Panc1 (cell line): ENCODE data around the gene CDK6. TPM values are rescaled to one million over a fixed set of nuclear protein-coding genes. Genes with fewer than 3 reads are reported as not detected.

Source experiments
- ATAC-seq: fragments of 200-7000 bp; cut with Tn5 transposase; 2 replicates; pipeline ENCODE4 v1.9.1; 2020; ENCODE audit warnings: mild to moderate bottlenecking, moderate library complexity
- BruUV-seq: library from RNA; stranded (reverse); fragments of 400-500 nt; replicated peaks from 2 replicates; lab custom pipeline; 2021; lab: Mats Ljungman, UMichigan
- CTCF ChIA-PET: fragments of 300-600 bp; sonication (Branson Sonifier 250); formaldehyde crosslinking; loops from one replicate; lab custom pipeline; 2022; ENCODE audit warnings: antibody characterized with exemption; lab: Charles Lee
- POLR2A ChIA-PET: fragments of 300-600 bp; sonication (Branson Sonifier 250); formaldehyde crosslinking; loops from one replicate; lab custom pipeline; 2022; ENCODE audit warnings: antibody characterized with exemption; lab: Charles Lee
- DNase-seq: peaks from one replicate; pipeline ENCODE4 v3.0.0-alpha.2; 2010; ENCODE audit warnings: low read depth, low spot score
- H3K27ac ChIP-seq: 2 replicates; pipeline ENCODE4 v1.5.1; 2011; ENCODE audit warnings: mild to moderate bottlenecking, low read length, inconsistent platforms
- H3K27me3 ChIP-seq: fragments of 200-500 bp; sonication (Bioruptor generic); 2 replicates; pipeline ENCODE4 v1.6.0; 2014; ENCODE audit warnings: low read length, inconsistent platforms; ENCODE audit not compliant: control insufficient read depth, insufficient read depth
- H3K36me3 ChIP-seq: fragments of 200-500 bp; sonication (Bioruptor generic); 2 replicates; pipeline ENCODE4 v1.5.1; 2014; ENCODE audit warnings: inconsistent platforms, mild to moderate bottlenecking, low read length, moderate library complexity; ENCODE audit not compliant: control insufficient read depth, insufficient read depth
- H3K4me1 ChIP-seq: 2 replicates; pipeline ENCODE4 v1.5.1; 2011; ENCODE audit warnings: inconsistent platforms, mild to moderate bottlenecking, low read length, moderate library complexity; ENCODE audit not compliant: control insufficient read depth, insufficient read depth
- H3K4me3 ChIP-seq, 2 experiments: 2 replicates each; pipeline ENCODE4 v1.5.1; 2011 to 2012; ENCODE audit warnings: low read depth in 2 of 2, low read length in 2 of 2, mild to moderate bottlenecking in 2 of 2, inconsistent platforms in 1 of 2, moderate library complexity in 1 of 2
- H3K9me3 ChIP-seq: fragments of 200-500 bp; sonication (Bioruptor generic); 2 replicates; pipeline ENCODE4 v1.5.1; 2014; ENCODE audit warnings: low read depth, mild to moderate bottlenecking, inconsistent platforms, low read length, moderate library complexity; ENCODE audit not compliant: control insufficient read depth, insufficient read depth
- POLR2AphosphoS5 ChIP-seq: IDR thresholded peaks from 2 replicates; pipeline ENCODE4 v1.6.1; 2012; ENCODE audit warnings: mild to moderate bottlenecking, low read depth, low read length, moderate library complexity
- SIN3A ChIP-seq: IDR thresholded peaks from 2 replicates; pipeline ENCODE4 v1.6.1; 2012; ENCODE audit warnings: low read depth, mild to moderate bottlenecking, low read length, moderate library complexity, borderline replicate concordance; ENCODE audit not compliant: insufficient read depth
- TCF7L2 ChIP-seq: IDR thresholded peaks from 2 replicates; pipeline ENCODE4 v1.6.1; 2011; ENCODE audit warnings: mild to moderate bottlenecking, low read depth, low read length, inconsistent platforms
- in situ Hi-C: cut with HindIII; loops from 2 replicates; pipeline ENCODE4 v1.10.0; 2016; ENCODE audit warnings: low sequenced_read_pairs, low pct_unique_long_range_greater_than_20kb
- intact Hi-C: fragments of 100-400 bp; cut with micrococcal nuclease; formaldehyde crosslinking; loops from one replicate; pipeline ENCODE4 v1.10.0; 2022; ENCODE audit not compliant: unreplicated experiment
- total RNA-seq: library from RNA; stranded (reverse); gene quantifications from one replicate; pipeline ENCODE4 v1.2.1, GENCODE V29; 2021; ENCODE audit not compliant: unreplicated experiment
- TF ChIP-seq, protein P1 (sequence below), 2 experiments: IDR thresholded peaks; 2 replicates each; pipeline ENCODE4 v1.6.1; 2011 to 2012; ENCODE audit warnings: low read depth in 2 of 2, control low read depth in 1 of 2, low read length in 1 of 2, mild to moderate bottlenecking in 1 of 2, moderate library complexity in 1 of 2; ENCODE audit not compliant: insufficient read depth in 1 of 2
- TF ChIP-seq, protein P2 (sequence below): fragments of 450-650 bp; IDR thresholded peaks from 2 replicates; pipeline ENCODE4 v1.5.1; 2017; ENCODE audit warnings: mild to moderate bottlenecking

Gene CDK6
- total RNA-seq, 1 experiment from 2014 or later = 57.4 TPM

DNA sequence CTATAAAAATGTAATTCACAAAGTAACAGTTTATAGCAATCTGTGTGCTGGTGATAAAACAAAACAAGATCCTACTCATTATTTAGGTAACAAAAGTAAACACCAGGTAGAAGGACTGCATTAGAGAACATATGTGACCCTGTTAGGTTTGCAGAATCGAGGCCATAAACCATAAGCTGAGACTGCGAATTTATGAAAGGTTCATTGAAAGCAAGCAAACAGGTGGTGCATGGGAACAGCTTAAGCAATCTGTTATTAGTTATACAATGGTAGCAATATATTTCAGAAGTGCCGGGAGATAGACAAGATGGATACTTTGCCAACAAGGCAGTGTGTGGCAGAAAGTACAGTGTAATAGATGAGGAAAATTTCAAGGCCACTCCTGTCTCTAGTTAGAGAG, 222.7 kb downstream of the CDK6 start:
- in situ Hi-C loops = no loop called here
- ChIA-PET POLR2A (no interaction called here), CTCF (no interaction called here)
- no peak for ATAC-seq
- no peaks in the 10 kb centered on the region for H3K4me1 ChIP-seq
- TSS peak; percentile 5 for BruUV-seq
- H3K9me3 ChIP-seq = no peaks in the 10 kb centered on the region
- H3K4me3 ChIP-seq = no peak overlapping the region
- H3K27ac ChIP-seq = no peak overlapping the region
- peaks cover 8% of the 10 kb centered on the region for H3K36me3 ChIP-seq
- intact Hi-C loops = no loop called here
- DNase-seq = no peak
- no peaks in the 10 kb centered on the region for H3K27me3 ChIP-seq
- TF ChIP-seq, protein P1, sequence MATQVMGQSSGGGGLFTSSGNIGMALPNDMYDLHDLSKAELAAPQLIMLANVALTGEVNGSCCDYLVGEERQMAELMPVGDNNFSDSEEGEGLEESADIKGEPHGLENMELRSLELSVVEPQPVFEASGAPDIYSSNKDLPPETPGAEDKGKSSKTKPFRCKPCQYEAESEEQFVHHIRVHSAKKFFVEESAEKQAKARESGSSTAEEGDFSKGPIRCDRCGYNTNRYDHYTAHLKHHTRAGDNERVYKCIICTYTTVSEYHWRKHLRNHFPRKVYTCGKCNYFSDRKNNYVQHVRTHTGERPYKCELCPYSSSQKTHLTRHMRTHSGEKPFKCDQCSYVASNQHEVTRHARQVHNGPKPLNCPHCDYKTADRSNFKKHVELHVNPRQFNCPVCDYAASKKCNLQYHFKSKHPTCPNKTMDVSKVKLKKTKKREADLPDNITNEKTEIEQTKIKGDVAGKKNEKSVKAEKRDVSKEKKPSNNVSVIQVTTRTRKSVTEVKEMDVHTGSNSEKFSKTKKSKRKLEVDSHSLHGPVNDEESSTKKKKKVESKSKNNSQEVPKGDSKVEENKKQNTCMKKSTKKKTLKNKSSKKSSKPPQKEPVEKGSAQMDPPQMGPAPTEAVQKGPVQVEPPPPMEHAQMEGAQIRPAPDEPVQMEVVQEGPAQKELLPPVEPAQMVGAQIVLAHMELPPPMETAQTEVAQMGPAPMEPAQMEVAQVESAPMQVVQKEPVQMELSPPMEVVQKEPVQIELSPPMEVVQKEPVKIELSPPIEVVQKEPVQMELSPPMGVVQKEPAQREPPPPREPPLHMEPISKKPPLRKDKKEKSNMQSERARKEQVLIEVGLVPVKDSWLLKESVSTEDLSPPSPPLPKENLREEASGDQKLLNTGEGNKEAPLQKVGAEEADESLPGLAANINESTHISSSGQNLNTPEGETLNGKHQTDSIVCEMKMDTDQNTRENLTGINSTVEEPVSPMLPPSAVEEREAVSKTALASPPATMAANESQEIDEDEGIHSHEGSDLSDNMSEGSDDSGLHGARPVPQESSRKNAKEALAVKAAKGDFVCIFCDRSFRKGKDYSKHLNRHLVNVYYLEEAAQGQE (IDR thresholded peaks at IDR 0.05; ENCODE audit: insufficient read depth in 1 of 2, low read depth in 2 of 2, low read length in 1 of 2) = no peak
- TF ChIP-seq TCF7L2 (no peak), POLR2AphosphoS5 (no peak), SIN3A (no peak)
- TF ChIP-seq, protein P2, sequence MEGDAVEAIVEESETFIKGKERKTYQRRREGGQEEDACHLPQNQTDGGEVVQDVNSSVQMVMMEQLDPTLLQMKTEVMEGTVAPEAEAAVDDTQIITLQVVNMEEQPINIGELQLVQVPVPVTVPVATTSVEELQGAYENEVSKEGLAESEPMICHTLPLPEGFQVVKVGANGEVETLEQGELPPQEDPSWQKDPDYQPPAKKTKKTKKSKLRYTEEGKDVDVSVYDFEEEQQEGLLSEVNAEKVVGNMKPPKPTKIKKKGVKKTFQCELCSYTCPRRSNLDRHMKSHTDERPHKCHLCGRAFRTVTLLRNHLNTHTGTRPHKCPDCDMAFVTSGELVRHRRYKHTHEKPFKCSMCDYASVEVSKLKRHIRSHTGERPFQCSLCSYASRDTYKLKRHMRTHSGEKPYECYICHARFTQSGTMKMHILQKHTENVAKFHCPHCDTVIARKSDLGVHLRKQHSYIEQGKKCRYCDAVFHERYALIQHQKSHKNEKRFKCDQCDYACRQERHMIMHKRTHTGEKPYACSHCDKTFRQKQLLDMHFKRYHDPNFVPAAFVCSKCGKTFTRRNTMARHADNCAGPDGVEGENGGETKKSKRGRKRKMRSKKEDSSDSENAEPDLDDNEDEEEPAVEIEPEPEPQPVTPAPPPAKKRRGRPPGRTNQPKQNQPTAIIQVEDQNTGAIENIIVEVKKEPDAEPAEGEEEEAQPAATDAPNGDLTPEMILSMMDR = no peak

DNA sequence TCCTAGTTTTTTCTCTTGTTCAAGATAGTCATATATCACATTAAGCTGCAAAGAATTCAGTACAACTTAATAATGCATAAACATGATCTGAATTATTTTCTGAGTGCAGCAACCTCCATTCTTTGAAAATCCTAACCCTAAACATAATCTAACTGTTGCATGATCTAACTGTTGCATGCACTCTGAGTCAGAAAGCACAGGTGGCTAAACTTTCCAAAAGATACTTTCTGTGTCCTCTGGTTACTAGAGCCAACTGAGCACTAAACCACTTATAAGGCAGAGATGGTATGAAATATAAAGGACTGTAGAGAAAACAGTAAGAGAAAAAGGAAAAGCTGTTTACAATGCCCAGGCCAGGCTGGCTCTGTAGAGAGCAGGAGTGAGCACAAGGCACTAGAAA, 223.2 kb downstream of the CDK6 start:
- BruUV-seq = no TSS peak
- no peak for DNase-seq
- no peaks in the 10 kb centered on the region for H3K9me3 ChIP-seq
- H3K4me1 ChIP-seq = no peaks in the 10 kb centered on the region
- no peak for ATAC-seq
- in situ Hi-C loops (no loop called here), intact Hi-C loops (no loop called here)
- ChIA-PET CTCF (no interaction called here), POLR2A (interaction anchor here (0.6 kb wide), 1 partner anchor 220 kb away, joined by 12 read pairs; no protein-coding TSS in a partner anchor)
- H3K27ac ChIP-seq = no peak overlapping the region
- peaks cover 8% of the 10 kb centered on the region for H3K36me3 ChIP-seq
- H3K4me3 ChIP-seq = no peak overlapping the region
- H3K27me3 ChIP-seq = no peaks in the 10 kb centered on the region
- no peak for TF ChIP-seq TCF7L2
- TF ChIP-seq, protein P1 (IDR thresholded peaks at IDR 0.05; ENCODE audit: insufficient read depth in 1 of 2, low read depth in 2 of 2, low read length in 1 of 2) = no peak
- TF ChIP-seq SIN3A = no peak
- TF ChIP-seq, protein P2 = no peak
- TF ChIP-seq POLR2AphosphoS5 = no peak
